C4-2B (cell line): ENCODE data around the gene KDM1A.

Source experiments
- CTCF ChIP-seq: fragments of 450-650 bp; conservative IDR thresholded peaks from 2 replicates; pipeline ENCODE4 v1.5.1; 2017; ENCODE audit warnings: mild to moderate bottlenecking
- ZFX ChIP-seq: fragments of 450-650 bp; IDR thresholded peaks from 2 replicates; pipeline ENCODE4 v1.6.1; 2017

GRCh38 chr1:22971161-22971560 is 48.1 kb upstream of the KDM1A start:
- TF ChIP-seq CTCF (no peak), ZFX (no peak)
